8988T (cell line): ENCODE data around the gene ADGRG1.
A peak's percentile ranks its signal among the peaks of the same experiment; 100 is the strongest.

ENCODE experiments used
- DNase-seq: peaks from one replicate; pipeline ENCODE4 v3.0.0; 2011

Gene ADGRG1

DNA sequence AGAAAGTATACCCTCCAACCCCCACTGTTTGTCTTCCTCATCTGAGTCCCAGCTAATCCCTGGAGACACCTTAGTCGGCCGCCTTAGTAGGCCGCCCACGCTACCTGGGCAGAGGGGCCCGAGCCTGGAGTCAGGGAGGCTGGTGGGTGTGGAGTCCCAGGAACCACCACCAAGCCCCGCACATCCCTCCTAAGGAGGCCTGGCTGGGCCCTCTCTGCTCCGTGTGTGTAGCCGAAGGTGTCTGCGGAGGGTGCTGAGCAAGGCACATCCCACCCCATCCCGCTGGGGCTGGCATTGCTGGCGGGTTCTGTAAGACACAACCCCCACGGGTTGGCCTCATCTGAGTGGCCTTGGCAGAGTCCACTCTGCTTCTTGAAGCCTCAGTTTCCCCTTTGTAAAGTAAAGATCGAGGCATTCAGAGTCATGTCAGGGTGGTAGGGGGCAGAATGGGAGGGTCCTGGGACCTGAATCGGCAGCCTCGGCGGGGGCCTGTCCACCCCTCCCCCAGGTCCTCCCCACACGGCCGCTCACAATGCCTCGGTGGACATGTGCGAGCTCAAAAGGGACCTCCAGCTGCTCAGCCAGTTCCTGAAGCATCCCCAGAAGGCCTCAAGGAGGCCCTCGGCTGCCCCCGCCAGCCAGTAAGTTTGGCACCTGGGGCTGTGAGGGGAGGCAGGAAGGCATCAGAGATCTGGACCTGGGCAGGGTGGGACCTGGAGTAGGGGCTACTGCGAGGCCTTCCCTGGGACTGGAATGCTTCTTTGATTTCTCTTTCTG, 24.5 kb downstream of the ADGRG1 start:
- no peak for DNase-seq

DNA sequence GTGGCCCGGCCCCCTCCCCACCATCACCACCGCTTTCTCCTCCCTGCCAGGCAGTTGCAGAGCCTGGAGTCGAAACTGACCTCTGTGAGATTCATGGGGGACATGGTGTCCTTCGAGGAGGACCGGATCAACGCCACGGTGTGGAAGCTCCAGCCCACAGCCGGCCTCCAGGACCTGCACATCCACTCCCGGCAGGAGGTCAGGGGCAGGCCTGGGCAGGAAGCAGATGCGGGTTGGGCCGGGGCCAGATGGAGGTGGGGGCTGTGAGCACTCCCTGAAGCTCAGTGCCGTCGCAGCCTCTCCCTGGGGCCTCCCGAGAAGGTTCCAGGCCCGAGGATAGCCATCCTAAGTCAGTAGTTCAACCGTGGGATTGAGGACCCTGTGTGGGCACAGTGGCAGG, 25.5 kb downstream of the ADGRG1 start:
- no peak for DNase-seq

DNA sequence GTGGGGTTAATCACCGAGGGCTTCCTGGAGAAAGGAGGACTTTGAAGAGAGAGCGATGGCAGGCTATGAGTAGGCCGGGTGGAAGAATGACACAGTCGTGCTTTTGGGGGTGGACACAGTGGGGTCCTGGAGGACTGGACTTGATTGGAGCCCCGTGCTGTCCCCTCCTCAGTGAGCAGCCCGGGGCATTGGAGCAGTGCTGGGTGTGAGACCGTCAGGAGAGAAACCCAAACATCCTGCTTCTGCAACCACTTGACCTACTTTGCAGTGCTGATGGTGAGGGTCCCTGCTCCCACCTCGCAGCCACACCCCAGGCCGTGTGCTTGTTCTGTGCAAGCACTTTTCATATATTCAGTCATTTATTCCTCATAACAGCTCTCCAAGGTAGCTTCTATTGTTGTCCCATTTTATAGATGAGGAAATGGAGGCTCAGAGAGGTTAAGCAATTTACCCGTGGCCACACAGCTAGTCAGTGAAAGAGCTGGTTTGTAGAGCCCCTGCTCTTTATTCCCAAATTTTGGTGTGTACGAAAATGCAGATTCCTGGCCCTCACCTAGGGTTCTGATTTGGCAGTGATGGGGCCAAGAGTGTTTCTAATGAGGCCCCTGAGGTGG, 28.0 kb downstream of the ADGRG1 start:
- no peak for DNase-seq

DNA sequence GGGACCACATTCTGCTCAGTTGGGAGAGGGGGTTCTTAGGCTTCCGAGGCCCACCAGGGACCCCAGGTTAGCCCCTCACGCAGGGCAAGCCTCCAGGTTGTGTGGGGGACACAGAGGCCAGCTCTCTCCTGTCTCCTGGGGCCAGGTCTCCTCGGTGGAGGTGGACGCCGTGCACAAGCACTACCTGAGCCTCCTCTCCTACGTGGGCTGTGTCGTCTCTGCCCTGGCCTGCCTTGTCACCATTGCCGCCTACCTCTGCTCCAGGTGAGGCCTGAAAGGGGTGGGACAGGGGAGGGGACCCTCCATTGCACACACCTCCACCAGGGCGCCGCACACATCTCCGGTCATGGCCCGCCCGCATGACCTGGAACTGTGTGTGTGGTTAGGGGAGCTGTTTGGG, 28.8 kb downstream of the ADGRG1 start:
- DNase-seq = no peak

DNA sequence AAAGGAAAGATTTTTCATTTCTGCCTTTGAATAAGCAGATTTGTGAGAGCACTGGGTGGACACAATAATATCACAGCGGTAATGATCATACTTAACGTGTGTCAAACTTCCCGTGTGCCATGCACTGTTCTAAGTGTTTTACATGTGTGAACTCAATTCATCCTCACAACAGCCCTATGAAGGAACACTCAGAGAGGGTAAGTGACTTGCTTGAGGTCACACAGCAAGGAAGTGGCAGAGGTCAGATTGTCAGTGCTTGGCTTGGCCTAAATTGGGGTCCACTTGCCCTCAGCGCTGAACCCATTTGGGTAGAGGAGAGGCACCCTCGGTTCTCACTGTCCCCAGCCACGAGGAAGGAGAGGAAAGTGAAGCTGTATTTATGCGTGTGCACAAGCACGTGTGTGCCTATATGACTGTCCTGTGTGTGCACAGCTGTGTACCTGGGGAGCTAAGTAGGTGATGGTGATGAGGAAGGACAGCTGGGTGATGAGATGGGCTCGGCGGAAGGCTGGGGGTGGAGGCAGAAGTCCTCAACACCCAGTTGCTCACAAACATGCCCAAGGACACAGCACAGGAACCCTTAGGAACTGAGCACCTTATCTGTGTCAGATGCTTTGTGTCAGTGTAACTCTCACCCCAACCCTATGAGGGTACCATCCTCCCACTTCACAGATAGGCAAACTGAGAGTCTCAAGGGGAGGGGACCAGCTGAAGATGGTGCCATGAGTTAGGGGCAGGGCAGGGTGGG, 29.9 kb downstream of the ADGRG1 start:
- DNase-seq = no peak

DNA sequence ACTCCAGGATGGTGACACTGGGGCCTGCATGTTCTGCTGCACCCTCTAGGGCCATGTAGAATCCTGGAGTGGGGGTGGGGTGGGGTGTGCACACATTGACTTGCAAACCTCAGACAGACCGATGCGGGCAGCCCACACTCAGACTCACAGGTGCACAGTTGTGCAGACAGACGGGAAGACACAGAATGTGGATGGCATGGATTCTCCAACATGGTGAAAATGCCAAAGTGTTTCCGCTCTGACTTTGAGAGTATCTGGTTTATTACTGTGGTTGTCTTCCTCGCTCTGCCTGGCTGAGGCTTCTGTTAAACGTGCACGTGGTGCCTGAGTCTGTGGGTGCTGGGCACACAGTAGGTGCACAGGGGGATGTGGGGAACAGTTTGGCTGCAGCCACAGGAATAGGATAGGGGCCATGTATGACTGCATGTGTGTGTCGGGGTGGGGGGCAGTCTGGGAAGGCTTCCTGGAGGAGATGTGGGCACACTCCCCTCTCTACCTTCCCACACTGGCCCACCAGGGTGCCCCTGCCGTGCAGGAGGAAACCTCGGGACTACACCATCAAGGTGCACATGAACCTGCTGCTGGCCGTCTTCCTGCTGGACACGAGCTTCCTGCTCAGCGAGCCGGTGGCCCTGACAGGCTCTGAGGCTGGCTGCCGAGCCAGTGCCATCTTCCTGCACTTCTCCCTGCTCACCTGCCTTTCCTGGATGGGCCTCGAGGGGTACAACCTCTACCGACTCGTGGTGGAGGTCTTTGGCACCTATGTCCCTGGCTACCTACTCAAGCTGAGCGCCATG, 30.6 kb downstream of the ADGRG1 start:
- no peak for DNase-seq

DNA sequence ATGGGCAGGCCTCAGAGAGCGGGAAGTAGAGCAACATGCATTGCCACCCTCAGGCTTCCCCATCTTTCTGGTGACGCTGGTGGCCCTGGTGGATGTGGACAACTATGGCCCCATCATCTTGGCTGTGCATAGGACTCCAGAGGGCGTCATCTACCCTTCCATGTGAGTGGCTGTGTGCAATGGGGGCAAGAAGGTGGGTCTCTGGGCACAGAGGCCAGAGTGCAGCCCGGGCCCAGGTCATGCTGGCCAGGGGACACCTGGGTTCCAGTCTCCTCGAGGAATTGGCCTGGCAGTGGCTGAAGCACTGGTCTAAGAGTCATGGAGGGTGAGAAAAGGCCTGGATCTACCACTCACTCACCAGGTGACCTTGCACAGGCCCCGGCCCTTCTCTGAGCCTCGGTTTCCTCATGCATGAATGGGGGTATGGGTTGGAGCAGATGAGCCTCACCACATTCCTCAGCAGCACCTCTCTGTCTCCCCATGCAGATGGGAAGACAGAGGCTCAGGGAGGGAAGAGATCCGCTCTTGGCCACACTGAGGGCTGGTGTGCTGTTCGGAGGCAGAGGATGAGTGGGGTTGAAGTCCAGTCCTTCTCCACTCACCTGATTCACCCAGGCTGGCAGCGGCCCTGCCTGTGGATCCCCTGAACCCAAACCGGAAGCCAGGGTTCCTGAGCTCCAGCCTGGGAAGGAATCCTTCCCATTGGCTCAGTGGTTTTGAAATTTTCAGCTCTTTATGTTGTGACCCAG, 32.5 kb downstream of the ADGRG1 start:
- DNase-seq = no peak

DNA sequence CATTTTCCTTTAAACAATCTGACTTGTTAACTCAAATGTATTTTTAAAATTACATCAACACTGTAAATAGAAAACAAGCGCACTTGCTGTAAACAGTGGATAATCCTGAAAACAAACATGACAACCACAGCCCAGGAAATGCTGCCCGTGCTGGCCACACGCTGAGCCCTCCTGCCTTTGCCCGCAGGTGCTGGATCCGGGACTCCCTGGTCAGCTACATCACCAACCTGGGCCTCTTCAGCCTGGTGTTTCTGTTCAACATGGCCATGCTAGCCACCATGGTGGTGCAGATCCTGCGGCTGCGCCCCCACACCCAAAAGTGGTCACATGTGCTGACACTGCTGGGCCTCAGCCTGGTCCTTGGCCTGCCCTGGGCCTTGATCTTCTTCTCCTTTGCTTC, 33.1 kb downstream of the ADGRG1 start:
- DNase-seq = no peak

DNA sequence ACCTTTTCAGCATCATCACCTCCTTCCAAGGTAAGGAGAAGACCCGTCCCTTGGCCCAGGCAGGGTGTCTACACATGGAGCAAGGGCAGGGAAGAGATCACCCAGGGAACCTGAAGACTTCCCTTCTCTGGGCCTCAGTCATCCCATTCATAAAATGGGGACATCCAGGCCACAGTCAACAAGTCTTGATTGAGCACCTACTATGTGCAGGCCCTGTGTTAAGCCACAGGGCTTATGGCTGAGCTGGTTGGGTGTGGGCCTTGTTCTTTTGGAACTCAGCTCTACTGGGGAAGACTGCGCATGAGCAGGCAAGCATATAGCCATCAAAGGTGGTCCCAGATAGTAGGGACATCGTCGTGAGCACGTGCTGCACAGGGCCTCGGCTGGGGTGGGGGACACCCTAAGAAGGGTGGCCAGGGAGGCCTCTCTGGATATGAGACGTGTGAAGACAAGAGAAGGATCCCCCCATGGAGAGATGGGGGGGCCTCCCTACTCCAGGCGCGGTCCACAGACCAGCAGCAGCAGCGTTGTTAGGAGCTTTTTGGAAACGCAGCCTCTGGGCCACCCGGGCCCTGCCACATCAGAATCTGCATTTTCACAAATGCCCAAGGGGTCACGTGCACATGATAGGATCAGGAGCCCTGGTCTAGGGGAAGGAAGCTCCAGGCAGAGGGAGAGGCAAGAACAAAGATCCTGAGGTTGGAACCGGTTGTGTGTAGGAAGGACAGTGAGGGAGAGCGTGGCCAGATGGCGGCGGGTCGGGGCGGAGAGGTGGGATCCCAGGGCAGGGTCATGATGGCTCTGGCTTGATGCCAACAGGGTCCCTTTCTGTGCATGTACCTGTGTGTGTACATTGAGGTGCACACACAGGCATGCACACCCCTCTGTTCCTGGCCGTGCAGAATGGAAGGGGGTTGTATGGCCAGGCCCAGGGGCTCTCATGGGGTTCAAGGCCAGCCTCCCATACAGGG, 33.8 kb downstream of the ADGRG1 start:
- no peak for DNase-seq

DNA sequence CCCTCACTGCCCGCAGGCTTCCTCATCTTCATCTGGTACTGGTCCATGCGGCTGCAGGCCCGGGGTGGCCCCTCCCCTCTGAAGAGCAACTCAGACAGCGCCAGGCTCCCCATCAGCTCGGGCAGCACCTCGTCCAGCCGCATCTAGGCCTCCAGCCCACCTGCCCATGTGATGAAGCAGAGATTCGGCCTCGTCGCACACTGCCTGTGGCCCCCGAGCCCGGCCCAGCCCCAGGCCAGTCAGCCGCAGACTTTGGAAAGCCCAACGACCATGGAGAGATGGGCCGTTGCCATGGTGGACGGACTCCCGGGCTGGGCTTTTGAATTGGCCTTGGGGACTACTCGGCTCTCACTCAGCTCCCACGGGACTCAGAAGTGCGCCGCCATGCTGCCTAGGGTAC, 35.0 kb downstream of the ADGRG1 start:
- no peak for DNase-seq

DNA sequence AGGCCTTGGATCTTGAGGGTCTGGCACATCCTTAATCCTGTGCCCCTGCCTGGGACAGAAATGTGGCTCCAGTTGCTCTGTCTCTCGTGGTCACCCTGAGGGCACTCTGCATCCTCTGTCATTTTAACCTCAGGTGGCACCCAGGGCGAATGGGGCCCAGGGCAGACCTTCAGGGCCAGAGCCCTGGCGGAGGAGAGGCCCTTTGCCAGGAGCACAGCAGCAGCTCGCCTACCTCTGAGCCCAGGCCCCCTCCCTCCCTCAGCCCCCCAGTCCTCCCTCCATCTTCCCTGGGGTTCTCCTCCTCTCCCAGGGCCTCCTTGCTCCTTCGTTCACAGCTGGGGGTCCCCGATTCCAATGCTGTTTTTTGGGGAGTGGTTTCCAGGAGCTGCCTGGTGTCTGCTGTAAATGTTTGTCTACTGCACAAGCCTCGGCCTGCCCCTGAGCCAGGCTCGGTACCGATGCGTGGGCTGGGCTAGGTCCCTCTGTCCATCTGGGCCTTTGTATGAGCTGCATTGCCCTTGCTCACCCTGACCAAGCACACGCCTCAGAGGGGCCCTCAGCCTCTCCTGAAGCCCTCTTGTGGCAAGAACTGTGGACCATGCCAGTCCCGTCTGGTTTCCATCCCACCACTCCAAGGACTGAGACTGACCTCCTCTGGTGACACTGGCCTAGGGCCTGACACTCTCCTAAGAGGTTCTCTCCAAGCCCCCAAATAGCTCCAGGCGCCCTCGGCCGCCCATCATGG, 35.7 kb downstream of the ADGRG1 start:
- DNase-seq = peak; percentile 86

DNA sequence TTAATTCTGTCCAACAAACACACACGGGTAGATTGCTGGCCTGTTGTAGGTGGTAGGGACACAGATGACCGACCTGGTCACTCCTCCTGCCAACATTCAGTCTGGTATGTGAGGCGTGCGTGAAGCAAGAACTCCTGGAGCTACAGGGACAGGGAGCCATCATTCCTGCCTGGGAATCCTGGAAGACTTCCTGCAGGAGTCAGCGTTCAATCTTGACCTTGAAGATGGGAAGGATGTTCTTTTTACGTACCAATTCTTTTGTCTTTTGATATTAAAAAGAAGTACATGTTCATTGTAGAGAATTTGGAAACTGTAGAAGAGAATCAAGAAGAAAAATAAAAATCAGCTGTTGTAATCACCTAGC, 36.2 kb downstream of the ADGRG1 start:
- DNase-seq = no peak

DNA sequence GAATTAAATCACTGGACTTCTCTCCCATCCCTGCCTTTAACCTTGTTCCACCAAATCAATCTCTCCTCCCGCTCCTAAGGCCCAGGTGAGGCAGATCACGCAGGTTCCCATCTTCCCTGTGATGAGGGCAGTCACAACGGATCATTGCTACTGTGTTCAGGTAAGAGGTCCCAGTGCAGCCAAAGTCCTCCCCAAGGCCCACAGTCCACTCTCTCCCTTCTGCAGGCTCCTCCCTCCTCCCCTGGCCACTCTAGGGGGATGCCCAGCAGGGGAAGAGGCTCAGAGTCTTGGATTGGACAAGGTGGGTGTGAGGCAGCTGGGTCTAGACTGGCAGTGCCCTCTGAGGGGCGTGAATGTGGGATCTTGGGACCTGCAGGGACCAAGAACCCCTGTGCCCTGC, 37.1 kb downstream of the ADGRG1 start:
- DNase-seq = no peak

DNA sequence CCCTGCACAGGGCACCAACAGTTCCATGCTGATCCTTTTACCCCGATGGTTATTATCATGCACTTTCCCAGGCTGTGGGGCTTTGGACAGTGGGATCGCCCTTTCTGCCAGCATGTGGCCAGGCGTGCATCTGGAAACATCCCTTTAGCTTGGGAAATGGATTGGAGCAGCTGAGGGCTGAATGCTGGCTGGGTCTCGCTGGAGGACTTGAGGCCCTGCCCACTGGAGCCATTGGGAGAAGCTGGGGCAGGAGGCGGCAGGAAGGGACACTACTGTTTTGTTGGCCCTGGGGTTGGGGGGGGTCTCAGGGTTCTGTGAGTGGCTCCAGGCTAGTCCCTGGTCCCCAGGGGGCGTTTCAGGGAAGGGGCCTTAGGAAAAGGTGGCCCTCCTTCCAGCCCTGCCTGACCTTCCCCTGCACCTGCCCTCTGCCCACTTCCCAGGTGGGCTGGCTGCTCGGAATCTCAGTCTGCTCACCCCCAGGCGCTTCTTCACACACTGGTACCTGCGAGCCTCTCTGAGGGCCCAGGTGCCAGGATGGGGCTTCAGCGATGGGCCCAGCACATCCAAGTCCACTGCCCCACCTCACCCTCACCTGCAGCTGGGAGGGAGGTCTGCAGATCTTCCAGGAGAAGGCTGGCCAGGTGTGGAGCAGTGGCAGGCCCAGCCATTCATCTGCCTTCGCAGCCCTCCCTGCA, 38.1 kb downstream of the ADGRG1 start:
- no peak for DNase-seq

DNA sequence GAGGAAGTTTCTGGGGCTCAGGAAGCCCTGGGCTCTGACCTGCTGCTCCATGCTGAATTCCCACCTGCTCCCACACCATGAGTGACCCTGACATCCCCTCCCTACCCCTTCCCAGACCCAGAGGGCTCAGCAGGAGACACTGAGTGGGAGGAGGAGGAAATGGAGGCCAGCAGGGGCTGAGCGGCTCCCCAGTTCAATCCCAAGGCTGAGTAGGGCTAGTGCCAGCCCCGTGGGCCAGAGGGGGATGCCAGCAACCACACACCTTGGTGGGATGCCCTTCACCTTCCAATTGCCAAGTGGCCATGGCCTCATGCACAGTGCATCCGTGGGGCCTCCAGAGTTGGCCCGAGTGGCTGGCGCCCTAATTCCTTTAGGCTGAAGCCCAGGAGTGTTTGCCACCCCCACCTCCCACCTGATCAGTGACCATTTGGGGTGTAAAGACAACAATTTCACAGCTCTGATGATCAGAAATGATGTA, 38.7 kb downstream of the ADGRG1 start:
- DNase-seq = no peak

DNA sequence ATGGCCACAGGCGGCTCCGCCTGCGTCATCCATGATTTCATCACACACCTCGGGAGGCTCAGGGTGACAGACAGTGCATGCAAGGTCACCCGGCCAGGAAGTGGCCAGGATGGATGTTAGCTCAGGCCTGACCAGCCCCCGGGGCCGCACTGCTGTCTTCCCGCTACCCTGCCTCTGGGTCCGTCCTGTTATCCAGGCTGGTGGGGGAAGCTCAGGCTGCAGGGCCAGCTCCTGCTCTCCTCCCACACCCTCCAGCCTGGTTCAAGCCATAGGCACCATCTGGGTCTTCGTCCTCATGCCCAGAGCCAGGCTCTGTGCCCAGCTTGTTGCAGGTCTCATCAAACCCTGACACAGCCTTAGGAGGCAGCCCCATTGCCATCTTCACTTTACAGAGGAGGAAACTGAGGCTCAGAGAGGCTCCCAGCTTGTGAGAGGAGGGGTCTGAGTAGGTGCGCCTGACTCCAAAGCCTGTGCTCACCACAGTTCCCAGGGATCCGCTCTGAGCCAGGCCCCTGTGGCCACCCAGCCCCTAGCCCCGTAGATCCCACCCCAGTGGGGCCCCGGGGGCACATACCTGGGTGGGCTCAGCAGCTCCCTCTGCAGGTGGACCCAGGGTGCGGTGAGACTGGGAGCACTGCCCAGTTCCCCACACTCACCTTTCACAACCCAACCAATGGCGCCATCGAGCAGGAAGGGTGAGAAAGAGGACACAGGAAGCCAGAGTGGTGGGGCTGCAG, 39.3 kb downstream of the ADGRG1 start:
- DNase-seq = no peak

DNA sequence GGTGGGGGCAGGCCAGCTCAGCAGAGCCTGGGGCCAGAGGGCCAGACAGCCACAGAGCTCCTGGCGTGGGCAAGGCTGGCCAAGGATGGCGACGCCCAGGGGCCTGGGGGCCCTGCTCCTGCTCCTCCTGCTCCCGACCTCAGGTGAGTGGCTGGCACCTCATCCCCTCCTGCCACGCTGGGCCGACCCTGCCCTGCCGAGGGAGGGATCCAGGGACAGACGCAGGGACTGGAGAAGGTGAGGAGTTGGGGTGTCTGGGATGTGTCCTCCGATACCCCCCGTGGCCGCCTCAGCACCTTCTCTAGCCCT, 39.8 kb downstream of the ADGRG1 start, which contains the start of gene ADGRG3:
Gene ADGRG3, plus strand, starts transcription at position 44 of the 309 bp plus-strand sequence. Its CDS starts 42 bp downstream, at position 86.
- DNase-seq = no peak

DNA sequence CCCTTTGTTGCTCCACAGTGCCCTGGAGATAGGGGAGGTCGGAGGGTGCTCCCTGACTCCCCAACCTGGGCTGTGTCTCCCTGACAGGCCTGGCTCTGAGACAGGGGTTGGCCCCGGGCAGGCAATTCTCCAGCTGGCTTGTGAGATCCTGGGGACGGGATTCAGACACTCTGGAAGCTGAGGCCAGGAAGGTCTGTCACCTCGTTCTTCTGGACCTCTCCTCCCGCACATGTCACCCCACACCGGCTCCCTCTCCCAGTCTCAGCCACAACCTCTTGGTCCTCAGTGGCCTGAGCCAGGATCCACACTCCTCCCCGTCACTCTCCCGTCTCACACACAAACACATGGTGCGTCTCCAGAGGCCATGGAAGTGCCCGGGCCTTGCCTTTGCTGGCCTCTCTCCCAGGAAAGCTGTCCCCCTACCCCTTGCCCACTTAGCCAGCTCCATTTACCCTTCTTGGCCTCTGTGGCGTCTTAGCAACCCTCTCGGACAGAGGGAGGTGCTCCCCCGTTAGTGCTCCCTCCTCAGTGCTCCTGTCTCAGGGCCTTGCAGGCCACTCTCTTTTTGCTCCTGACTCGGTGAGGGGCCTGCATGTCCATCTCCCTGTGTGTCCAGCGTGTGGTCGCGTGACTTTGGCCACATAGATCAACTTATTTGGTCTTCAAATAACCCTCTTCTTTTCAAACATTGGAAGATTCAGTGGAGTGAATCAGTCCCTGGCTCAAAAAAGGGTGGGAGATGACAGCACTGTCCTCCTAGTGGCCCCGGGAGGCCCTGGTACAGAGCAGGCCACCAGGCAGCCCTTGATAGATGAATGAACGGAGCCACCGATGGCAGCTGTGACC, 40.4 kb downstream of the ADGRG1 start:
- no peak for DNase-seq
